Loucy (cell line): Measurements from ENCODE around the gene MYO1E.

Experiments used
- H2AFZ ChIP-seq: fragments of 200-600 bp; sonication (generic); 2 replicates; pipeline ENCODE4 v1.6.0; 2016; ENCODE audit warnings: antibody characterized with exemption, mild to moderate bottlenecking, low read length, moderate library complexity
- H3F3A ChIP-seq: fragments of 200-600 bp; 2 replicates; pipeline ENCODE4 v1.6.0; 2016; ENCODE audit warnings: antibody characterized with exemption, low read depth, mild to moderate bottlenecking
- H3K27me3 ChIP-seq: fragments of 200-600 bp; sonication (generic); 2 replicates; pipeline ENCODE4 v1.6.1; 2014; ENCODE audit warnings: low read length, mild to moderate bottlenecking; ENCODE audit not compliant: insufficient read depth, poor library complexity, severe bottlenecking
- H3K36me3 ChIP-seq: fragments of 200-600 bp; sonication (generic); 2 replicates; pipeline ENCODE4 v1.6.1; 2016; ENCODE audit warnings: low read length; ENCODE audit not compliant: insufficient read depth
- H3K4me1 ChIP-seq: fragments of 200-600 bp; sonication (generic); 2 replicates; pipeline ENCODE4 v1.5.1; 2014; ENCODE audit warnings: low read length, mild to moderate bottlenecking; ENCODE audit not compliant: insufficient read depth, poor library complexity, severe bottlenecking
- H3K4me2 ChIP-seq: fragments of 200-600 bp; sonication (generic); 2 replicates; pipeline ENCODE4 v1.6.0; 2014; ENCODE audit warnings: antibody characterized with exemption, low read length, low read depth, mild to moderate bottlenecking; ENCODE audit not compliant: poor library complexity, severe bottlenecking
- H3K4me3 ChIP-seq: fragments of 200-600 bp; sonication (generic); 2 replicates; pipeline ENCODE4 v1.5.1; 2014; ENCODE audit warnings: low read length, mild to moderate bottlenecking, mixed read lengths; ENCODE audit not compliant: poor library complexity, severe bottlenecking
- H3K79me2 ChIP-seq: fragments of 200-600 bp; sonication (generic); 2 replicates; pipeline ENCODE4 v1.6.1; 2014; ENCODE audit warnings: low read length; ENCODE audit not compliant: insufficient read depth
- H3K9ac ChIP-seq: fragments of 200-600 bp; sonication (generic); 2 replicates; pipeline ENCODE4 v1.6.0; 2014; ENCODE audit warnings: mild to moderate bottlenecking, low read depth, low read length, moderate library complexity; ENCODE audit not compliant: poor library complexity, severe bottlenecking
- H3K9me2 ChIP-seq: fragments of 200-600 bp; sonication (generic); replicated peaks from 2 replicates; pipeline ENCODE4 v1.6.1; 2016; ENCODE audit warnings: low read depth, low read length, mixed read lengths
- H3K9me3 ChIP-seq: fragments of 200-600 bp; sonication (generic); 2 replicates; pipeline ENCODE4 v1.6.1; 2014; ENCODE audit warnings: mild to moderate bottlenecking, antibody characterized with exemption, low read length, low read depth; ENCODE audit not compliant: insufficient read depth
- H4K20me1 ChIP-seq: fragments of 200-600 bp; sonication (generic); 2 replicates; pipeline ENCODE4 v1.6.0; 2014; ENCODE audit warnings: antibody characterized with exemption, low read length, mild to moderate bottlenecking; ENCODE audit not compliant: insufficient read depth, poor library complexity, severe bottlenecking
- EZH2phosphoT487 ChIP-seq: fragments of 200-600 bp; IDR thresholded peaks from 2 replicates; pipeline ENCODE4 v1.6.1; 2018; ENCODE audit warnings: antibody characterized with exemption, mild to moderate bottlenecking, moderate library complexity, borderline replicate concordance
- TF ChIP-seq, protein P1 (sequence below): fragments of 200-600 bp; sonication (generic); conservative IDR thresholded peaks from 2 replicates; pipeline ENCODE4 v1.5.1; 2014; ENCODE audit warnings: mild to moderate bottlenecking, antibody characterized with exemption, low read length

MYO1E gene

DNA sequence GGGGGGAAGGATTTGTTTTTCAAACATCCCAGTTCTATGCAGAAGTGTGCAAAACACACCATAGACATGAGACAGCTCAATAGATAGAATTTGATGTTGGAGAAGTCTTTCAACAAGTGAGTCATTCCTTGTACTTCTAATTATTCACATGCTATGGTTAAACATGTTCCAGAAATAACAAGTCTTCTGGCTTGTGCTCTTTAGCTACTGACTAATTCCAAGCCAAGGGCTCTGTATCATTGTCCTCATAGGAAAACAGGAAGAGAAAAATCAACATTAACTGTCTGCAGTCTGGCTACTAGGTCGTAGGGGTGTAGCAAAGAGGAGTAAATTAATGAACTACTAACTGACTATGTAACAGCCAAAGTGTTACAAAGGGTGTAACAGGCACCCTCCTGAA lies 140.2 kb downstream of the MYO1E start:
- Histone ChIP-seq H3K79me2 (no peaks in the 10 kb centered on the region), H3K9ac (no peak overlapping the region), H3K4me1 (no peaks in the 10 kb centered on the region), H3K4me2 (no peak overlapping the region), H3K27me3 (no peaks in the 10 kb centered on the region), H2AFZ (no peak overlapping the region), H3F3A (no peaks in the 10 kb centered on the region), H3K4me3 (no peak overlapping the region), H3K9me3 (no peaks in the 10 kb centered on the region), H3K9me2 (no peaks in the 10 kb centered on the region), H4K20me1 (no peaks in the 10 kb centered on the region), H3K36me3 (no peaks in the 10 kb centered on the region)
- TF ChIP-seq, protein P1, sequence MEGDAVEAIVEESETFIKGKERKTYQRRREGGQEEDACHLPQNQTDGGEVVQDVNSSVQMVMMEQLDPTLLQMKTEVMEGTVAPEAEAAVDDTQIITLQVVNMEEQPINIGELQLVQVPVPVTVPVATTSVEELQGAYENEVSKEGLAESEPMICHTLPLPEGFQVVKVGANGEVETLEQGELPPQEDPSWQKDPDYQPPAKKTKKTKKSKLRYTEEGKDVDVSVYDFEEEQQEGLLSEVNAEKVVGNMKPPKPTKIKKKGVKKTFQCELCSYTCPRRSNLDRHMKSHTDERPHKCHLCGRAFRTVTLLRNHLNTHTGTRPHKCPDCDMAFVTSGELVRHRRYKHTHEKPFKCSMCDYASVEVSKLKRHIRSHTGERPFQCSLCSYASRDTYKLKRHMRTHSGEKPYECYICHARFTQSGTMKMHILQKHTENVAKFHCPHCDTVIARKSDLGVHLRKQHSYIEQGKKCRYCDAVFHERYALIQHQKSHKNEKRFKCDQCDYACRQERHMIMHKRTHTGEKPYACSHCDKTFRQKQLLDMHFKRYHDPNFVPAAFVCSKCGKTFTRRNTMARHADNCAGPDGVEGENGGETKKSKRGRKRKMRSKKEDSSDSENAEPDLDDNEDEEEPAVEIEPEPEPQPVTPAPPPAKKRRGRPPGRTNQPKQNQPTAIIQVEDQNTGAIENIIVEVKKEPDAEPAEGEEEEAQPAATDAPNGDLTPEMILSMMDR, result no peak
- no peak for TF ChIP-seq EZH2phosphoT487

- Histone ChIP-seq H3K79me2 (no peaks in the 10 kb centered on the region), H2AFZ (no peak overlapping the region), H3K4me1 (no peaks in the 10 kb centered on the region), H3K4me2 (no peak overlapping the region), H4K20me1 (no peaks in the 10 kb centered on the region), H3K36me3 (no peaks in the 10 kb centered on the region), H3K9ac (no peak overlapping the region), H3K9me2 (no peaks in the 10 kb centered on the region), H3K9me3 (no peaks in the 10 kb centered on the region), H3F3A (no peaks in the 10 kb centered on the region), H3K27me3 (no peaks in the 10 kb centered on the region), H3K4me3 (no peak overlapping the region)
- TF ChIP-seq, protein P1, result no peak
- no peak for TF ChIP-seq EZH2phosphoT487
These were observed 142.1 kb downstream of the MYO1E start for GRCh38 chr15:59230531-59231055.

DNA sequence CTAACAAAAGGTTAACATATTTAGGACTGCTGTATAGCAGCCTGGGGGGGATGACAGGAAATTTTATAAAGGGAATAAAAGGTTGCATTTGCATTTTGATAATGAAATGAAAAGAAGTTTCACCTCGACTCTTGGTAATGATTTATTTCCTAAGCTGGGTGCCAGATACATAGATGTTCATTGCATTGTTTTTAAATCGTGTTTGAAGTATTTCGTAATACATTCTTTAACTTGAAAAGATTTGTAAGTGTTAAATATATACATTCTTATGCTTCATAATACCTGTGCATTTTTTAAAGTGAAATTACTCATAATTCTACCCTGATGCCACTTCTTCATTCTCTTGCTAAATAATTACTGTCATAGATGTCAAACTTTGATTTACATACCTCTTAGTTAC lies 143.2 kb downstream of the MYO1E start:
- no peaks in the 10 kb centered on the region for H3K36me3 ChIP-seq
- no peaks in the 10 kb centered on the region for H3K9me3 ChIP-seq
- H4K20me1 ChIP-seq, result no peaks in the 10 kb centered on the region
- no peaks in the 10 kb centered on the region for H3K4me1 ChIP-seq
- no peak overlapping the region for H3K4me3 ChIP-seq
- no peak overlapping the region for H2AFZ ChIP-seq
- H3K27me3 ChIP-seq, result no peaks in the 10 kb centered on the region
- H3K4me2 ChIP-seq, result no peak overlapping the region
- no peaks in the 10 kb centered on the region for H3F3A ChIP-seq
- H3K79me2 ChIP-seq, result no peaks in the 10 kb centered on the region
- no peak overlapping the region for H3K9ac ChIP-seq
- no peaks in the 10 kb centered on the region for H3K9me2 ChIP-seq
- TF ChIP-seq EZH2phosphoT487, result no peak
- TF ChIP-seq, protein P1, result no peak
